Hematopoietic multipotent progenitor cell treated with erythropoietin and hydrocortisone succinate and interleukin-3 and kit ligand, for 15 days (in vitro differentiated cells): ENCODE results near the gene RPS27A.
"Not testable (repeated sequence)": the region's sequence is repeated elsewhere in the genome, so short reads cannot be mapped to it uniquely, and the experiment has no call there.

ENCODE experiments used
- DNase-seq: peaks from one replicate; pipeline ENCODE4 v3.0.0-alpha.2; 2015; ENCODE audit warnings: low spot score

RPS27A gene

DNA sequence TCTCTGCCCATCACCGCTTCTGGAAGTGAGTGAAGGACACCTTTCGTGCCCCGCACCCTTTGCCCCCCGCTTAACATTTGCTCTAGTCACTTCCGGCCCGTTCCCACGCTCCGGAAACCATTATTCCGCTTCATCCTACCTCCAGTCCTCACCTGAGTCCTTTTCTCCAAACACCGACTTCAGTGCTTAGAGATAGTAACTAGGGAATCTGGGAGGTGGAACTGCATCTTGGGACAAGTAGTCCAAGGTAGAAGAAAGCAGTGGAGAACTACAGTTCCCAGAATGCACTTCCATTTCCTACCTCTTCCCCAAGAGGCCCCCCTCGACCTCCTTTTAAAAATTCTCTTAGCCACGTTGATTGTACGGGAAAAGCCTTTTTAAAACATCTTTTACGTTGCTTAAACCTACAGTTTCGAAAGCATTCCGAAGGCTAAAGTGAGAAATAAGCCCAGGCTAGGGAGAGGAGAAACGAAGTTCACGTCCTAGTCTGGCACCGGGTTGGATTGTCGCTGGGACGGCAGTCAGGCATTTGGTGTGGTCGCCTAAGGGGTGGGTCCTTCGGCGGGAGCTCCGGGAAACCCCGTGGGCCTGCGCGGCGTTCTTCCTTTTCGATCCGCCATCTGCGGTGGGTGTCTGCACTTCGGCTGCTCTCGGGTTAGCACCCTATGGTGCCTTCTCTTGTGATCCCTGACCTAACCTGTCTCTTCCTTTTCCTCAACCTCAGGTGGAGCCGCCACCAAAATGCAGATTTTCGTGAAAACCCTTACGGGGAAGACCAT lies at the start of gene RPS27A, which contains the start of gene CLHC1:
RPS27A (plus strand) TSS at position 605 of the 779 bp plus-strand sequence; CDS start at position 742, 137 bp downstream.
CLHC1 (minus strand) TSS at position 210 of the 779 bp plus-strand sequence. CDS start 9,882 bp downstream, outside the sequence.
- peak; percentile 95 for DNase-seq

GRCh38 chr2:55186837-55187236 lies 45.7 kb upstream of the RPS27A start:
- not testable (repeated sequence) for DNase-seq

GRCh38 chr2:55191888-55192287 lies 40.6 kb upstream of the RPS27A start:
- DNase-seq: not testable (repeated sequence)

DNA sequence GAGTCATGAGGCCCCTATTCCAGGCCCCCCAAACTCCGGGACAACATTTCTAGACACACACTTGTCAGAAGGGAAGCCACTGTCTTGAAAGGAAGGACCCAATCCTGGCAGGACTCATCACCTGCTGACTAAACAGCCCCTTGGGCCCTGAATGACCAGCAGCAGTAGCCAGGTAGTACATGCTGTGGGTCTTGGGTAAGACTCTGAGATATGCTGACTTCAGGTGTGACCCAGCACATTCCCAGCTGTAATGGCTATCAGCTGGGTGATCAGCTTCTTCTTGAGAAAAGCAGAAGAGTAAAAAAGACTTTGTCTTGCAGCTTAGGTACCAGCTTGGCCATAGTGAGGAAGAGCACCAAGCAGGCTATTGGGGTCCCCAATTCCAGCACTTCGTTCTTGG lies 36.0 kb upstream of the RPS27A start:
- no peak for DNase-seq

GRCh38 chr2:55200416-55200815 lies 32.1 kb upstream of the RPS27A start:
- no peak for DNase-seq

DNA sequence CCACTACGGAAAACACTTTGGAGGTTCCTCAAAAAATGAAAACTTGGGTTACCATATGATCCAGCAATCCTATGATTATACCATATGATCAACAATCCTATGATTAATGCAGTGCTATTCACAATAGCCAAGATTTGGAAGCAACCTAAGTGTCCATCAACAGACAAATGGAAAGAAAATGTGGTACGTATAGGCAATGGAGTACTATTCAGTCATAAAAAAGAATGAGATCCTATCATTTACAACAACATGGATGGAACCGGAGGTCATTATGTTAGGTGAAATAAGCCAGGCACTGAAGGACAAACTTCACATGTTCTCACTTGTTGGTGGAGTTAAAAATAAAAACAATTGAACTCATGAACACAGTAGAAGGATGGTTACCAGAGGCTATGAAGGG lies 28.0 kb upstream of the RPS27A start:
- no peak for DNase-seq

- DNase-seq: no peak
These were observed 27.5 kb upstream of the RPS27A start for GRCh38 chr2:55204950-55205349.

- DNase-seq: no peak
These were observed 18.7 kb upstream of the RPS27A start for GRCh38 chr2:55213822-55214221.

DNA sequence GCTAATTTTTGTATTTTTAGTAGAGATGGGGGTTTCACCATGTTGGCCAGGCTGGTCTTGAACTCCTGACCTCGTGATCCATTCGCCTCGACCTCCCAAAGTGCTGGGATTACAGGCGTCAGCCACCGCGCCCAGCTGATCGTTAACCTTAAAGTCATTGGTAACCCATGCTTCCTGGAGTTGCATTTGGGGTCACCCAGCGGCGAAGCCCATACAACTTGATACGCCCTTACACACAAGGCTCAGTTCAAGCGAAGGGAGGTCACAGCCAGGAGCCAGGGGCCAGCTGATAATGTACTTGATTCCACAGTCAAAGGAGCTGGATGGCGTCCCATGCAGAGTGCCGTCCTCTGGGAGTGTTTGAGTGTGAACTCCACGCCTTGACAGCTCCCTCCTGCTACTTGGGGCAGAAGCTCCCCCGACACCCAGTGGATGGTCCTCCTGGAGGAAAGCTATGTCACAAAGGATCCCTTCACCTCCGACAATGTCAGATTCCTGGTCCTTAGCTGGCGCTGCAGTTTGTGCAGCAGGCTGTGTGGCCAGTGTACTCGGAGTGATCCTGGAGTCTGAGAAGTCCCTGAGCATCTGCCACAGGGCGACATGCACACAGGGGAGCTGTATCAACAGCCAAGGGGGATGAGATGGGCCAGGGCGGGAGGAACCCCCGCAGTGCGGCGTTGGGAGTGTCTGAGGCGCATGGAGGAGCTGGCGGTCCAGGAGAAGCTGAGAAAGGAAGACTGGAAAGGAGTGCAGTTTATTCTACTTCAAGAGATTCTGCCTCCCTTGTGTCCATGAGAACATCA lies 8.3 kb upstream of the RPS27A start:
- no peak for DNase-seq

GRCh38 chr2:55224761-55225261 lies 7.7 kb upstream of the RPS27A start:
- no peak for DNase-seq

GRCh38 chr2:55225481-55226020 lies 6.9 kb upstream of the RPS27A start:
- DNase-seq: no peak

DNA sequence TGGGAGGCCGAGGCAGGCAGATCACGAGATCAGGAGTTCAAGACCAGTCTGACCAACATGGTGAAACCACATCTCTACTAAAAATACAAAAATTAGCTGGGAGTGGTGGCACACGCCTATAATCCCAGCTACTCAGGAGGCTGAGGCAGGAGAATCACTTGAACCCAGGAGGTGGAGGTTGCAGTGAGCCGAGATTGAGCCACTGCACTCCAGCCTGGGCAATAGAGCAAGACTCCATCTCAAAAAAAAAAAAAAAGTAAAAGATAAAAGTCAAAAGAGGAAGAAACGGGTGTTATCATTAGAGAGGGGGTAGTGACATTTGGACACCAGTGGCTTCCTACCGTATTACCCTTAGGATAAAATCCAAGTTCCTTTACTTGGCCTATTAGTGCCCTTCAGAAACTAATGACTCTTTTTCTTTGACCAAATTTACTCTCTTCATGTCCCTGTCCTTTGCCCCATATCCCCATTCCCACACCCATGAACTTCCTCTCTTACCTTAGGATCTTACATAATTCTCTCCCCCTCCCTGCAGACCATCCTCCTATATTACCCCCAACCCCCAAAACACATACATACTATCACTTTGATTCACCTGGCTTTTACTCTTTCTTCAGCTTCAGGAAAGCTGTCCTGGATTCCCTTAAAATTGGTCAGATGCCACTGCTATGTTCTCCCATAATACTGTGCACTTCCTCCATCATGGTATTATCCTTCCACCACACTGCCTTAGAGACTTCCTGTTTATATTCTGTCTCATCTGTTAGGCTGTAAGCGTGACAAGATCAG lies 4.9 kb upstream of the RPS27A start:
- not testable (repeated sequence) for DNase-seq

DNA sequence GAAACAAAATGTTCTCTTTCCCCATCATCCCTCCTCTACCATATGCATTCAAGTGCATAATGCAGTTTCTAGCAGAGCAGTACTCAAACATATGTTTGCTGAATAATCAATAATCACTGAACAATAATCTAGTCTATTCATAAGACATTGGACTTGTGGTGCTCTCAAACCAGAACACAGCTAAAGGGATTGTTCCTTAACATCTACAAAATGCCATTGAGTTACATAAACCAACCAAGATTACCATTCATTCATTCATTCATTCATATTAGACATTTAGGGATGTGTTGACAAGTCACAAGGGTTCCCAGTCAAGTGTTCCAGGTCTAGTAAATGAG lies 4.3 kb upstream of the RPS27A start:
- DNase-seq: no peak

GRCh38 chr2:55229221-55229620 lies 3.3 kb upstream of the RPS27A start:
- DNase-seq: no peak

DNA sequence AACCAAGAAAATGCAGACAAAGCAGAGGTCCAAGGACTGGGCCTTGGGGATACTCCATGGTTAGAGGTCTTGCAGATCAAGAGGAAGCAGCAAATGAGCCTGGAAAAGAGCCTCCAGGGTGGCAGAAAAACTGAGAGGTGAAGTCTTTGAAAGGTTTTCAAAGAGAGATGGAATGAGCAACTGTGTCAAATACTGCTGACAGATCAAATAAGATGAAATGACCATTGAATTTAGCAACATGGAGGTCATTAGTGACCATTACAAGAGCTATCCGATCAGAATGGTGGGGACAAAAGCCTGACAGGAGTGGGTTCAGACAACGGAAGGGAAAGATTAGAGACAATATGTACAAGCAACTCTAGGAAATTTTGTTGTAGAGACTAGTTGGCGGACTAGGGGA lies 1.9 kb upstream of the RPS27A start:
- DNase-seq: no peak

DNA sequence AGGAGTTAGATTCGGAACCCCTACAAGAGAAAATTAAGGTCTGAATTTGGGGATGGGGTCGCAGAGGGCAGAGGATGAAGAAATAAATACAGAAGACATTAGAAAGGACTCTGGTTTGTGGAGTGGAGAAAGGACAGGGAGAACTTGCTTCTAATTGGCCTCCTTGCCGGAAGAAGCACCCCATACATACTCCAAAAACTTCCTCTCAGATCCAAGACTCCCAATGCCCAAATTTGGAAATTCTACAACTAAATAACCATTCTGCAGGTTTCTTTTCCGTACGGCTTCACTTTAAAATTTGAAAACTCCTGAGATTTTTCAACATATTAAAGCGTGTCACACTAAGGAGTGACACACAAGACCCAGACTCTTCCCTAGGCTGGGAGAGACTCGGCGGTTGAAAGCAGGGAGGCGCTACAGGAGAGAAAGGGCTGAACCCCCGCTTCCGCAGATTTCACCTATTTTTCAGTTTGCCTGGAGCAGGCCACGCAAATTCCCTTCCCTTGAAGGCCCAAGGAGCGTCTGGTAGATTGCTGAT lies 873 bp upstream of the RPS27A start:
- peak; percentile 13 for DNase-seq

- peak; percentile 61 for DNase-seq
These were observed 572 bp downstream of the RPS27A start for GRCh38 chr2:55232863-55233657.

- no peak for DNase-seq
These were observed 1.1 kb downstream of the RPS27A start for GRCh38 chr2:55233658-55233940.

GRCh38 chr2:55235724-55236538 lies 3.4 kb downstream of the RPS27A start:
- DNase-seq: no peak

GRCh38 chr2:55236992-55237543 lies 4.6 kb downstream of the RPS27A start:
- DNase-seq: no peak
